GM20000 (cell line): ENCODE results near the gene CCDC15.

ENCODE experiments used
- DNase-seq: peaks from one replicate; pipeline ENCODE4 v3.0.0; 2012; ENCODE audit warnings: low spot score
- CTCF ChIP-seq: IDR thresholded peaks from 2 replicates; pipeline ENCODE4 v1.5.1; 2012; ENCODE audit warnings: mild to moderate bottlenecking, control low read depth; ENCODE audit errors: extremely low read depth, missing control alignments

CCDC15 gene

GRCh38 chr11:125073616-125074483 is 119.8 kb downstream of the CCDC15 start:
- DNase-seq: no peak
- no peak for TF ChIP-seq CTCF

GRCh38 chr11:125074511-125075241 is 120.7 kb downstream of the CCDC15 start:
- TF ChIP-seq CTCF: no peak
- DNase-seq: no peak

- DNase-seq: no peak
- TF ChIP-seq CTCF: no peak
Measured at GRCh38 chr11:125075242-125075625, 121.2 kb downstream of the CCDC15 start.

- DNase-seq: no peak
- TF ChIP-seq CTCF: no peak
Measured at GRCh38 chr11:125075900-125076317, 121.9 kb downstream of the CCDC15 start.

GRCh38 chr11:125076378-125076945 is 122.5 kb downstream of the CCDC15 start:
- DNase-seq: no peak
- no peak for TF ChIP-seq CTCF

- no peak for TF ChIP-seq CTCF
- no peak for DNase-seq
Measured at GRCh38 chr11:125078016-125078415, 124.0 kb downstream of the CCDC15 start.

GRCh38 chr11:125078516-125079140 is 124.6 kb downstream of the CCDC15 start:
- DNase-seq: no peak
- TF ChIP-seq CTCF: no peak
